NCI-H748 (cell line): ENCODE results near the gene SPTBN4.
"Not testable (repeated sequence)": the region's sequence is repeated elsewhere in the genome, so short reads cannot be mapped to it uniquely, and the experiment has no call there.

Experiments
- DNase-seq: peaks from one replicate; lab custom pipeline; 2025; ENCODE audit not compliant: unreplicated experiment; lab: John Stamatoyannopoulos, UW

SPTBN4 gene

DNA sequence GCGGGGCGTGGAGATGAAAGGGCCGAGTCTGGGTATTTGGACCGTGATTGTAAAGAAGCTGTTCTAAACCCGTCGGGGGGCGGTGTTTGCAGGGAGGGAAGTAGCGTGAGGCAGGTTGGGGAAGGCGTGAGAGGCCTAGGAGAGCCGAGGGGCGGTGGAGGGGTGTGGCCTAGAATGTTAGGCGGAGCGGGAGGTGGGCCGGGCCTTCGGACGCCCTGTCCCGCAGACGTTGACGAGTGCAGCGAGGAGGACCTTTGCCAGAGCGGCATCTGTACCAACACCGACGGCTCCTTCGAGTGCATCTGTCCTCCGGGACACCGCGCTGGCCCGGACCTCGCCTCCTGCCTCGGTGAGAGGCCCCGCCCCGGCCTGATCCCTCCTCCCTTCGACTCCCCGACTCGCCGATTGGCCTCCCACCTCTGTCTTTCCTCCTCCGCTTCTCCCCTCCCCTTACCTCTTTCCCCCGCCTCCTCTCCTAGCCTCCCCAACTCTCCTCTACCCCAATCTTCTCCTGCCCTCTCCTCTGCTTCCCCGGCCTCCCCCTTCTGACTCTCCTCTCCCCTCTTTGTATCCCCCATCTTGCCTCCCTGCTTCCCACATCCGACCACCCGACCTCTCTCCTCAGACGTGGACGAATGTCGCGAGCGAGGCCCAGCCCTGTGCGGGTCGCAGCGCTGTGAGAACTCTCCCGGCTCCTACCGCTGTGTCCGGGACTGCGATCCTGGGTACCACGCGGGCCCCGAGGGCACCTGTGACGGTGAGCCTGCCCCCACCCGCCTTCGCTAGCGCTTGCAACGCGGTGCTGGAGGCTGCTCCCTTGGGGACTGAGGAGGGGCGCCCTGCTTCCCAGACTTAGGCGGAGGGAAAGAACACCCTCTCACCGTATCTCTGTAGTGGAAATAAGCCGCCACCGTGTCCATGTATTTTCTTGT lies 147.2 kb downstream of the SPTBN4 start:
- peak; percentile 90 for DNase-seq

DNA sequence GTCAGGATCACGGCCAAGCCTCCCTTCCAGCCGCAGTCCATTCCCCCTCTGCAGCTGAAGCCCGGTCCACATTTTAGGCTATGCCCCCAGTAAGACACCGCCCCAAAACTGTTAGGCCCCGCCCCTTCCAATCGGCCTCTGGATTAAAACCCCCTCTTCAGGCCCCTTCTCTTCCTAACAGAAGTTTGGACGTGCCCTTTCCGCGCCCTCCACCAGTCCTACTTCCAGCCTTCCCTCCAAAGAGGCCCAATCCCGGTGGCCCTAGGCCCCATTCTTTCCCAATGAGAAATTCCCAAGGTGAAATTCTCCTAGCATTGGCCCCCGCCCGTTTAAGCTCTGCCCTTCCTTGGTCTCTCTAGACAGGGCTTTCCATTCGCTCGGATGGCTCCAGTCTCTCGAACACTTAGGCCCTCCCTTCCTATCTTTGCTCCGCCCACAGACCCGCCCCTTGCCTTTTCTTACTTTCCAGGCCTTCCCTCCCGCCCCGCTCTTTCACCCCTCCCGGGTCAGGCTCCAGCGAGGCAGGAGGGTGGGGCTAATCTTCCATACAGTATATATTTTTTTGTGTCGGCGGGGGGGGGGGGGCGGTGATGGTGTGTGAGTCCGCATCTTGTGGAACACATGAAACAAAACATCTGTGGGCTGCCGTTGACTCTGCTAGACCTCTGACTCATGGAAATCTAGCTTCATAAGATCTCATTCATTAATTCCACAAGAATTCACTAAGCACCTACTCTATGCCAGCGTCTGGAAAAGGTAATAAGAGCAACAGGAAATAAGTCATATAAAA lies 148.0 kb downstream of the SPTBN4 start:
- DNase-seq: peak; percentile 67

GRCh38 chr19:40616178-40616577 lies 149.4 kb downstream of the SPTBN4 start:
- no peak for DNase-seq

DNA sequence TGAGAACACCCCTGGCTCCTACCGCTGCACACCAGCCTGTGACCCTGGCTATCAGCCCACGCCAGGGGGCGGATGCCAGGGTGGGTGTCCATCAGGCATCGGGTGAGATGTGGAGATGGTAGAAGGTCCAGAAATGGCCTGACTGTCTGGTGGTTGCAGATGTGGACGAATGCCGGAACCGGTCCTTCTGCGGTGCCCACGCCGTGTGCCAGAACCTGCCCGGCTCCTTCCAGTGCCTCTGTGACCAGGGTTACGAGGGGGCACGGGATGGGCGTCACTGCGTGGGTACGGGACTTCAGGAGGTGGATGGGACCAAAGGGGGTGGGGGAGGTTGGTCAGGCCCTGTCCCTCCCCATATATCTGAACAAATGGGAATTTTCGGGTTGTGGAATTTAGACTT lies 150.1 kb downstream of the SPTBN4 start:
- DNase-seq: no peak

DNA sequence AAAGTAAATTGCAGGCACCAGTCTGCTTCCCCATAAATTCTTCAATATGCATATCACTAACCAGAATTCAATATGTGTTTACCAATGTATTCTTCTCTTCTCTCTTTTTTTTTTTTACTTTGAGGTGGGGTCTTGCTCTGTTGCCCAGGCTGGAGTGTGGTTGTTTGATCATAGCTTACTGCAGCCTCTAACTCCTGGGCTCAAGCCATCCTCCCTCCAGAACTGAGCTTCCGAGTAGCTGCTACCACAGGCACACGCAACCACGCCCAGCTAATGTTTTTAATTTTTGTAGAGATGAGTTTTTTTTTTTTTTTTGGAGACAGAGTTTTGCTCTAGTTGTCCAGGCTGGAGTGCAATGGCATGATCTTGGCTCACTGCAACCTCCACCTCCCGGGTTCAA lies 151.2 kb downstream of the SPTBN4 start:
- no peak for DNase-seq

DNA sequence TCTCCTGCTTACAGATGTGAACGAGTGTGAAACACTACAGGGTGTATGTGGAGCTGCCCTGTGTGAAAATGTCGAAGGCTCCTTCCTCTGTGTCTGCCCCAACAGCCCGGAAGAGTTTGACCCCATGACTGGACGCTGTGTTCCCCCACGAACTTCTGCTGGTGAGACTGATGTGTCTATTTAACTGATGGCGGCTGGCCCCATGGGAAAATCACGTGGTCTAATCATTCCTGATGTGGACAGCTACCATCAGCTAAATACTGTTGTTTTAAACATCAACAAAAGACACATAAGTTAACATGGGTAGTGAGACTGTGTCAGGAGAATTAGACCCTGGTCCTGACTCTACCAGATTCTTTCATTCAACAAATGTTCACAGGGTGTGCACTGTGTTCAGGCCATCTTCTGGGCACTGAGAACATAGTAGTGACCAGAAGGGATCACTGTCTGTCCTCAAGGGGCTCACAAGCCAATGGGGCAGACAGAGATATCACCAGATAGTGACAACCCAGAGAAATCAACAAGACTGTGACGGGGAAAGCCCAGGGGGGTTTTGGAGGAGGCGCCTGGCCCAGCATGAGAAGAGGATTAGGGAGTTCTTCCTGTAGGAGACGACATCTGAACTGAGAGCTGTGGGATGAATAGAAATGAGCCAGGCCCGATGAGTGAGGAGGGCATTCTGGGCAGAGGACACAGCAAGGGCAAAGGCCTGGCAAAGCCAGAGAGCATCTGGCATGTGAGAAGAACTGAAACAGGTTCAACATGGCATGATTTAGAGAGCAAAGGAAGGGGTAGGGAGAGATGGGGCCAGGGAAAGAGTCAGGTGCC lies 152.7 kb downstream of the SPTBN4 start:
- no peak for DNase-seq

GRCh38 chr19:40620161-40620485 lies 153.3 kb downstream of the SPTBN4 start:
- no peak for DNase-seq

DNA sequence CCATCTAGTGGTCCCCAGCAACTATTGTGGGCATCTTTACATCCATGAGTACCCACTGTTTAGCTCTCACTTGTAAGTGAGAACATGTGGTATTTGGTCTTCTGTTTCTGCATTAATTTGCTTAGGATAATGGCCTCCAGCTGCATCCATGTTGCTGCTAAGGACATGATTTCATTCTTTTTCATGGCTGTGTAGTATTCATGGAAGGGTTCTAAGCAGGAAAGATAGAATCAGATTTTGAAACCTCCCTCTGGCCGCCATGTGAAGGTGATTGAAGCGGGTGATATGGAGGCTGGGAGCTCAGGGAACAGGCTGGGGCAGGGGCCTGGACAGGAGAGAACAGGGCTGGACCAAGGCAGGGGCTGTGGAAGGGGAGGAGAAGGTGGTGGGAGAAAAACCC lies 154.5 kb downstream of the SPTBN4 start:
- DNase-seq: no peak

DNA sequence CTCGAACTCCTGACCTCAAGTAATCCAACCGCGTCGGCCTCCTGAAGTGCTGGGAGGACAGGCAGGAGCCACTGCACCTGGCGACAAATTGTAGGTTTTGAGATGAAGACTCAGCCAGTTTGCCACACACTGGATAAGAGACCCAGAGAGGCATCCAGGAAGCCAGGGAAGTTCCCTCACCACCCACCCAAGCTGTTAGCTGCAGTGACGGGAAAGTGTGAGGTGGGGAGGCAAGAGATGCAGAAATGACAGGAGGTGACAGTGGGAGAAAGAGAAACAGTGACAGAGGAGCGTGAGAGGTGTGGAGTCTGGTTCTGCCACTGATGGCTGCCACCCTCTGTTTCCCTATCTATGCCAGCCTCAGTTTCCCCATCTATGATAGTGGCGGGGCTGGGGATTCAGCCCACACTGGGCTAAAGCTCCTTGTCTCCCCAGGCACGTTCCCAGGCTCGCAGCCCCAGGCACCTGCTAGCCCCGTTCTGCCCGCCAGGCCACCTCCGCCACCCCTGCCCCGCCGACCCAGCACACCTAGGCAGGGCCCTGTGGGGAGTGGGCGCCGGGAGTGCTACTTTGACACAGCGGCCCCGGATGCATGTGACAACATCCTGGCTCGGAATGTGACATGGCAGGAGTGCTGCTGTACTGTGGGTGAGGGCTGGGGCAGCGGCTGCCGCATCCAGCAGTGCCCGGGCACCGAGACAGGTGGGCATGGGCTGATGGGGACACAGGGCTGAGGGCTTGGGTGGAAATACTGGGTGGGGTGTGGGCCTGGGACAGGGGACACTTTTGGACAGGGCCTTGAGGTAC lies 155.4 kb downstream of the SPTBN4 start:
- DNase-seq: no peak

DNA sequence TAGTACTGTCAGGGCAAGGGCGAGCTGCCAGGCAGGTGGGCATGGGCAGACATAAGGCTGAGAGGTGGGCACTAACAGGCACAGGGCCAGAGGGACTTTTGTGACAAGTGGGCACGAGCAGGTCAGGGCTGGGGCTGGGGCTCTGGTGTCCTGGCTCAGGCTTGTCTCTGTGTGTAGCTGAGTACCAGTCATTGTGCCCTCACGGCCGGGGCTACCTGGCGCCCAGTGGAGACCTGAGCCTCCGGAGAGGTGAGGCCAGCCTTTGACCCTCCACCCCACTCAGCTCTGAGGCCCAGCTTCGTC lies 155.9 kb downstream of the SPTBN4 start:
- DNase-seq: no peak

DNA sequence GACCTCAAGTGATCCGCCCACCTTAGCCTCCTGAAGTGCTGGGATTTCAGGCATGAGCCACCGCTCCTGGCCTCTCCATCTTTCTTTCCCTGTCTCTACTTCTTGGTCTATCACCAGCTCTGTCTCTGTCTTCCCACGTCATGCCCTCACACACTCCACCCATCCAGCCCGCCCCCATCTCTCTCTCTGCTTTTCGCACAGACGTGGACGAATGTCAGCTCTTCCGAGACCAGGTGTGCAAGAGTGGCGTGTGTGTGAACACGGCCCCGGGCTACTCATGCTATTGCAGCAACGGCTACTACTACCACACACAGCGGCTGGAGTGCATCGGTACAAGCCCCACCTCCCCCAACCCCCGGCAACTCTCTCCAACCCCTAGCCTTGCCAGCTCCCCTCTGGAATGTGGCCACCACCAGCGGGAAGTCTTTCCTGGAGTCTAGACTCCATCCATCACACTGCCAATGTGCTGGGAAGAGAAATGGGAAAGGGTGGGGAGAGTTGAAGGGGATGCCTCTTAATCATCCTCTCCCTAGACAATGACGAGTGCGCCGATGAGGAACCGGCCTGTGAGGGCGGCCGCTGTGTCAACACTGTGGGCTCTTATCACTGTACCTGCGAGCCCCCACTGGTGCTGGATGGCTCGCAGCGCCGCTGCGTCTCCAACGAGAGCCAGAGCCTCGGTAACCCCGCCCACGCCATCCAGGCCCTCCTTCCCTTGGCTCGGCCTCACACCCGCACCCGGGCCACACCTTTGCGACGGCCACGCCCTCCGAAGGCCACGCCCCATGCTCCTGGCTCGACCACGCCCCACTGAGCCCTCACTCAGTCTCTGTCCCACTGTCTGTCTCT lies 156.8 kb downstream of the SPTBN4 start:
- DNase-seq: peak; percentile 98

- not testable (repeated sequence) for DNase-seq
Measured at GRCh38 chr19:40624369-40625153, 157.8 kb downstream of the SPTBN4 start.

- DNase-seq: no peak
Measured at GRCh38 chr19:40625406-40626120, 158.8 kb downstream of the SPTBN4 start.
